Measurements from ENCODE around the gene ZNF19.
"Not testable (repeated sequence)": the region's sequence is repeated elsewhere in the genome, so short reads cannot be mapped to it uniquely, and the experiment has no call there.

ZNF19 gene

DNA sequence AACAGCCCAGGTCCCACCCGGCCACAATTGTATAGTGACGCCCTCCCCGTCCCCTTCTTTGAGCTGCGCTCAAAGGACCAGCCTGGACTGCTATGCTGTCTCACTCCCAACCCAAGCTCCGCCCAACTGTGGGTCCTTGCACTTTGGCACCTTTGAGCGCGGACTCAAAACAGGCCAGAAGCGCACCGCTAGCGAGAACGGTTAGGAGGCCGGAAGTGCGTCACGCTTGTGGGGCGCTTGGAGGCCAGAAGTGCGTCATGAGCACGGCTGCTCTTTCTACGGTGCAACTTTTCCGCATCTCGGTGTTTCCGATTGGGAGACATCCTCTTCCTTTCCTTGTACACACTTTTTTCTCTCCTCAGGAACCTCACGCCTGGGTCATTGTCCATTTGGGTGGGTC is at the start of gene ZNF19:
TSS of gene ZNF19 (minus strand) at position 203 of the 400 bp plus-strand sequence. CDS start 7,210 bp downstream, outside the sequence.
- DNase-seq (ENCODE audit: low read depth), result no peak

DNA sequence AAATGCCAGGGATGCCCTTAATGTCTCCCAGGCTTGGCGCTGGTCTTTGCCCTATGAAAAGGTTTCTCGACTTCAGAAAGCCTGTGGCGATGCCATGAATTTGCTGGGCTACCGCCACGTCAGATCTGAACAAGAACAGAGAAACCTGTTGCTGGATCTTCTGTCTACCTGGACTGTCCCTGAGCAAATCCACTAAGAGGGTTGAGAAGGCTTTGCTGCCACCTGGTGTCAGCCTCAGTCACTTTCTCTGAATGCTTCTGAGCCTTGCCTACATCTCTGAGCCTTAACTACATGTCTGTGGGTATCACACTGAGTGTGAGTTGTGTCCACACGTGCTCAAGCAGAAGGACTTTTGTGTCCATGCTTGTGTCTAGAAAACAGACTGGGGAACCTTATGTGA is 48.5 kb upstream of the ZNF19 start:
- DNase-seq (ENCODE audit: low read depth), result peak; percentile 58

DNA sequence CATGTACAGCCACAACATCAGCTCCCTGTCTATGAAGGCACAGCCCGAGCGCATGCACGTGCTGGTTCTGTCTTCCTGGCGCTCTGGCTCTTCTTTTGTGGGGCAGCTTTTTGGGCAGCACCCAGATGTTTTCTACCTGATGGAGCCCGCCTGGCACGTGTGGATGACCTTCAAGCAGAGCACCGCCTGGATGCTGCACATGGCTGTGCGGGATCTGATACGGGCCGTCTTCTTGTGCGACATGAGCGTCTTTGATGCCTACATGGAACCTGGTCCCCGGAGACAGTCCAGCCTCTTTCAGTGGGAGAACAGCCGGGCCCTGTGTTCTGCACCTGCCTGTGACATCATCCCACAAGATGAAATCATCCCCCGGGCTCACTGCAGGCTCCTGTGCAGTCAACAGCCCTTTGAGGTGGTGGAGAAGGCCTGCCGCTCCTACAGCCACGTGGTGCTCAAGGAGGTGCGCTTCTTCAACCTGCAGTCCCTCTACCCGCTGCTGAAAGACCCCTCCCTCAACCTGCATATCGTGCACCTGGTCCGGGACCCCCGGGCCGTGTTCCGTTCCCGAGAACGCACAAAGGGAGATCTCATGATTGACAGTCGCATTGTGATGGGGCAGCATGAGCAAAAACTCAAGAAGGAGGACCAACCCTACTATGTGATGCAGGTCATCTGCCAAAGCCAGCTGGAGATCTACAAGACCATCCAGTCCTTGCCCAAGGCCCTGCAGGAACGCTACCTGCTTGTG is 47.8 kb upstream of the ZNF19 start:
- DNase-seq (ENCODE audit: low read depth), result no peak

DNA sequence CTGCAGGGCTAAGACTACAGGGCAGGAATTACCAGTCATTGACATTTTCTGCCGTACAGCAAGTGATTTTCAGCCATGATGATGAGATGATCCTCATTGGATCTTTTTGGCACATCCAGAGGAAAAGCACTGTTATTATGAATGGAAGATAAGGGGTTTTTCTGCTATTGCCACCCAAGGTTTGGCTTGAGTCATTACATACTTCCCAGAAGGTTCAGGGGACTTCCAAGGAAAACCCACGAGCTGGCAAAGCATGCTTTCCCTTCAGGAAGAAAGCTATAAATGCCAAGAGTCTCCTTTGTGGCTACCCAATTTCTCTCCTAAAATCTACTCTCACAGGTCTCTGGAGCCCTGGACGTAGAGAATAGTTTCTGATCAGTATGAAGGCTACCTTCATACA is 43.2 kb upstream of the ZNF19 start:
- no peak for DNase-seq (ENCODE audit: low read depth)

DNA sequence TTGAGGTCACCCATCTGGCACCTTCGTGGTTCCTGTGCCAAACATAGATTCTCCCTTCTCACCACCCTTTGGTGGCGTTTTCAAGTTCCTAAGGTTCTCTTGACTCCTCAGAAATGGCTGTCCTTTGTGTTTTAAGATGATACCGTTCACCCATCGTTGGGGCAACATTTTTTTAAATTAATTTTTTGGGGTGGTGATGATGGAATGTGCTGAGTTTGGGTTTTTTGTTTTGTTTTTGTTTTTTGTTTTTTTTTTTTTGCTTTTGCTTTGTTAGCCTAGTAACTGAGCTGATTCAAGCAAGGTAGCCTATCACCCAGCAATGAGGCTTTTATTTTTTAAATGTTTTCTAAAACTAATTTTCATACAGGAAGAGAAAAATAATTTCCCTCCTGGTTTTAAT is 39.7 kb upstream of the ZNF19 start:
- no peak for DNase-seq (ENCODE audit: low read depth)

DNA sequence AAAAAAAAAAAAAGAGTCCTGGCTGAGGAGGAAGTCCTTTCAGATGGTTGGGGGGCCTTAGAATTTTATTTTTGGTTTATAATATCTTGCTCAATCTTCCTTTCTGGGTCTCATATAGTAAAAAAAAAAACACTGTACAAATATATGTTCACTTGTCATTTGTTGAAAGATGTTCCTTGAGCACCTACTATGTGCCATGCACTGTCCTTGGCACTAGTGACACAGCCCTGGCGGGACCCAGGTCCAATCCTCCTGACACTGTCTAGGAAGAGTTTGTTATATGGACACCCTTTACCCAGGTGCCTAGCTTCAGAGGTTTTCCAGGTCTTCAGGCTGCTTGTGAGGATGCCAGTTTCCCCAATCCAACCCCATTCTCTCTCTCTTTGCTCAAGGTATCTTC is 39.1 kb upstream of the ZNF19 start:
- no peak for DNase-seq (ENCODE audit: low read depth)

DNA sequence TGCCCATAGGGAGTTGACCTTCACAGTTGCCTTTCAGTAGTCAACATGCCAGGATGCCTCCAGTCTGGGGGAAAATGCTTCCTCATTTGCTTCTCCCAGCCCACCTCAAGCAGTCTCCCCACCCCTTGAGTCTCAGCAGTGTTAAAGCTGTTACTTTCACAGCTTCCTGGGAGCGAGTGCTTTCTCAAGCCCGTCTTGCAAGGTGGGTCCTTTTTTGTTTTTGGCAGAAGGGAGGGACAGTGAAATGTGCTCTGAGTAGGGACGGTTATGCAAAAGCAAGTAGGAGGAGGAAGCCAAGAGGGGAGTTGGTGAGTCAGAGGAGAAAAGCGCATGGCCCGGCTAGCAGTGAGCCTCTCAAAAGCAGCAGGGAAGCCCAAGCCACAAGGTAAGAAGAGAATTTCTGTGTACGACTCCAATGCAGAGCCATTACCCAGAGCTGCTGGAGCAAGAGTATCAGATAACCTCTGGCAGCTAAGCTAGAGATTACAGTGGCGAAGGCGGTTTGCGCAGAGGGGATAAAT is 37.0 kb upstream of the ZNF19 start, which contains the start of gene CHST4:
TSS of gene CHST4 (plus strand) at position 316 of the 521 bp plus-strand sequence. CDS start 10,252 bp downstream, outside the sequence.
- peak; percentile 75 for DNase-seq (ENCODE audit: low read depth)

DNA sequence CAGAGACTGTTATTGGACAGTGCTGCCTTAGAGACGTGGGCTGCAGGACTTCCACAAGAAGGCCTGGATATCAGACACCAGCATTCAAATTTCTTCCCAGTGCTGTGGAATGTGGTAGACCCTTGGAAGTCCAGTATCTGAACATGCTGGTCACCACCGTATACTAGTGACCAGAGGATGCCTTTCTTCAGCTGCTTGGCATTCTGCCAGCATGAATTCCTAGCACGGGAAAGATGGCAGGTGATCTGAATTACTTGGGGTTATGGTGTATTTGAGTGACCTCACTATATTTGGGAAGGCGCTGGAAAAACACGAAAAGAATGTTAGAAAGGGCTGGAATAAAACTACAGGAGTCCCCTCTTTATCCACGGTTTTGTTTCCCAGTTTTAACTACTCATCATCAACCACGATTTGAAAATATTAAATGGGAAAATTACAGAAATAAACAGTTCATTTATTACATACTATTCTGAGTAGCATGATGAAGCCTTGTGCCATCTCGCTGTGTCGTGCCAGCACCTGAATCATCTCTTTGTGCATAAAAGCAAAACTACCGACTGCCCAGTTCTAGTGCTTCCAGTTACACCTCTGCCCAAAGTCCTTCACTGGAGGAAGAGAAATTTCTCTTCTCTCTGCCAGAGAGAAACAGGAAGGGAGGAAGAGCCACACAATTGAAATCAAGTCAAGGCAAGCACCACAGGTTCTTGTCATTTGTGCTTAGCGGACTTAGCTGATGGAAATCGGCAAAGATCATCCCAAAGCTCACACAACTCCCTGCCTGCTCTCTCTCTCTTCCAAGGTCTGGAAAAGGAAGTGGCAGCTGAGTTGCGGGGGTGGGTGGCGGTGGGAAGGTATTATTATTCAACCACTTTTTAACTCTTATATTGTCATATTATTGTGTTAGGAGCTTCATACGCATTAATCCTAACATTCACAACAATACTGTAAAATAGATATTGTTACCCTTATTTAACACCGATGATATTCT is 35.7 kb upstream of the ZNF19 start:
- DNase-seq (ENCODE audit: low read depth), result no peak

DNA sequence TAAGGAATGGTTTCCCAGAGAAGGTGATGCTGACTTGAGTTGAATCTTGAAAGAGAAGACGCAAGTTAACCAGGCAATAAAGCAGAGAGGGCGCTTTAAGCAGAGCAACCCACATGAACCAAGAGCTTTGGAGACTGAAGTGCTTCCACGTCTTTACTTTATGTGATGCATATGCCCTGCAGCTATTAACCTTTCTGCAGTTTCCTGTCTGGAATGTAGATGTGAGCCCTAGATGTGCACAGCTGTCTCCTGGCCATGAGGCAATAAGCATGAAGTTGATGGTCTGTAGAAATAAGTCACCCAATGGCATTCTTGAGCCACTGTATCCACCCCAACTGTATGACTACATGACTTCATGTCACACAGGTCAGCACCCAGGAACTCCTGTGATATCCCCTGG is 31.4 kb upstream of the ZNF19 start:
- no peak for DNase-seq (ENCODE audit: low read depth)

DNA sequence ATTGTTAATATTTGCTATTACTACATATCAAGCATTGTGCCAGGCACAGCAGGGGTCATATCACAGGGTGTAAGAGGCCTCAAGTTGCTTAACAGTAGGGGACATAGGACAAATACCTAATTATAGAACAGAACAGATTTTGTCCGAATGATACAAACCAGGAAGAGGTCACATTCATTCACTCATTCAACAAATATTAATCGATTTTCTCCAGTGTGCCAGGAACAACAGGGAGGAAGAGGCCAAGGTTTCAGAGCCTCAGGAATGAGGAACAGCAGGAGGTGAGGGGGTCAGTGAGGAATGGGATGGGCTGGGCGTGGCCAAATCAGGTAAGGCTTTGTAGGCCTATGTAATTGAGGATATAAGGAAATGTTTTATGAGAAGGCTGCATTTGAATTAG is 25.9 kb upstream of the ZNF19 start:
- DNase-seq (ENCODE audit: low read depth), result no peak

DNA sequence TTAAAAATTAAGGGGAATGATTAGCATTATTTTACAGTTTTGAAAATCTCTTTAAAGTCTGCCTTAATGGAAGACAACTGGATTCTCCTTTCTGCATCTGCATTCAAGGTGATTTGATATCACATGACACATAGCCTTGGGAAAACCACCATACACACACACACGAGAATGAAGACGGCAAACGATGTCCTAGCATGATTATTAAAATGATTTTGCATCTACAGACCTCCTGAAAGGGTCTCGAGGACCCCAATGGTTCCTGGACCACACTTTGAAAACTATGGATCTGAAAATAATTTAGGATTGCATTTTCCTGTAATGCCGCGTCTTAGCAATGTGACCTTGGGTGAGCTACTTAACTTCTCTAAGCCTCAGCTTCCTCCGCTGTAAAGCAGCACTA is 25.4 kb upstream of the ZNF19 start:
- DNase-seq (ENCODE audit: low read depth), result no peak

DNA sequence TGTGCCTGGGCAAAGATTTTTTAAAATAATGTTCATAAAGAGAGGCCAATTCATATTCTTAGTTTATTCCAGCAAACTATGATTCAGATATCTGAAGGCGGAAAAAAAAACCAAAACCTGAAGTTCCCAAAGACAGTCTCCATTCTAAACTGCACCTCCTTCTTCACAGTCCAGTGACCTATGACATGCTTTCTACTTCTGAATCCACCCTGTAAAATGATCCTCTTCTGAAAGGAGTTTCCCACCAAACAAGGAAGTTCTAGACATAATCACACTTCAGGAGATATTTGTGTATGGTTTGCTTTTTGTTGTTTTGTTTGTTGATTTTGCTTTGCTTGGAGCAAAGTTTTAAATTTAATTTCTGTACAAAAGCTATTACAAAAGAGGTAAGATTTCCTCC is 24.2 kb upstream of the ZNF19 start:
- no peak for DNase-seq (ENCODE audit: low read depth)

DNA sequence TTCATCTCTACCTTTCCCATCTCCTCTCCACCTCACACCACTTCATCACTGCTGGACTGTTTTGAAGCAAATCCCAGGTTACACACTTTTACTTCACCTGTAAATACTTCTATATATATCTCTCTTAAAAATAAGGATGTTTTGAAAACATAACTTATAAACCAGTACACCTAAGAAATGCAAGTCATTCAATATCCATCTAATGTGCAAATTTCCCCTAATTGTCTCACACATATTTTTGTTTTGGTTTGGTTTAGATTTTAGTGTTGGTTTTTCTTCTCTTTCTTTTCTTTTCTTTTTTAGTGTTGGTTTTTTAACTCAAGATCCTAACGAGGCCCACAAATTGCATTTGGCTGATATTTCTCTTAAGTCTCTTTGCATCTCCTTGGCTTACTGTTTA is 17.9 kb upstream of the ZNF19 start:
- DNase-seq (ENCODE audit: low read depth), result no peak

DNA sequence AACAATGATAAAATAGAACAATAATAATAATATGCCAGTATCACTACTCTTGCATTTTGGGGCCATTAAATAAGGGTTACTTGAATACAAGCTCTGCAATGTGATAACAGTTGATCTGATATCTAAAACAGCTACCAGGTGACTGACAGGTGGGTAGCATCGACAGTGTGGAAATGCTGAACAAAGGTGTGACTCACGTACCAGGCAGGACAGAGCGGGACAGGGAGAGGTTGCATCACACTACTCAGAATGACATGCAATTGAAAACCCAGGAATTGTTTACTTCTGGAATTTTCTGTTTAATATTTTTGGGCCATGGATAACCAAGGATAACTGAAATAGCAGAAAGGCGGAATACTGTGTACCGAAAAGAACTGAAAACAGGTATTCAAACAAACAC is 15.8 kb upstream of the ZNF19 start:
- DNase-seq (ENCODE audit: low read depth), result no peak

DNA sequence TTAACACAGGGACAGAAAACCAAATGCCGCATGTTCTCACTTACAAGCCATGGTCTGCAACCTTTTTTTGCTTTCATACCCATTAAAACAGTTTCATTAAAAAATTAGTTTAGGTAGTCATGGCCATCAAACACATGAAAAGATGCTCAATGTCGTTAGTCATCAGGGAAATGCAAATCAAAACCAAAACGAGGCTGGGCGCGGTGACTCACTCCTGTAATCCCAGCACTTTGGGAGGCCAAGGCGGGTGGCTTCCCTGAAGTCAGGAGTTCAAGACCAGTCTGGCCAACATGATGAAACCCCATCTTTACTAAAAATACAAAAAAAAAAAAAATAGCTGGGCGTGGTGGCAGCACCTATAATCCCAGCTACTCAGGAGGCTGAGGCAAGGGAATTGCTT is 14.9 kb upstream of the ZNF19 start:
- DNase-seq (ENCODE audit: low read depth), result not testable (repeated sequence)

DNA sequence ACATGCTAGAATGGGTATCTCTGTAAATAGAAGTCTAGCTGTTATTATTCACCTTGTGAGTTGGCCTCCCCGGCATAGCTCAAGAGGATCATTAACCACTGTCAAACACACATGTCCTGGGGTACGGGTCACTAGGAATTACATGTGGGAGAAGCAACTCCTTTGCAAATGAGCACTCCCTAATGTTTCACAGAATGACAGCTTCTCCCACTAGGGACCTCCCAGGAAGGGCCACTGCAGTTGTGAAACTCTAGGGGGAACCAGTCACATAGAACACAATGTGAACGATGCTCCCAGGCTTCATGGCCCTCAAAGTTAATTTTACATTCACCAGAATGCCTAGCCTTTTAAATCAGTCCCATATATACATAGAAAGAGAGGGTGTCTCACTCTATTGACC is 12.4 kb upstream of the ZNF19 start:
- DNase-seq (ENCODE audit: low read depth), result no peak

DNA sequence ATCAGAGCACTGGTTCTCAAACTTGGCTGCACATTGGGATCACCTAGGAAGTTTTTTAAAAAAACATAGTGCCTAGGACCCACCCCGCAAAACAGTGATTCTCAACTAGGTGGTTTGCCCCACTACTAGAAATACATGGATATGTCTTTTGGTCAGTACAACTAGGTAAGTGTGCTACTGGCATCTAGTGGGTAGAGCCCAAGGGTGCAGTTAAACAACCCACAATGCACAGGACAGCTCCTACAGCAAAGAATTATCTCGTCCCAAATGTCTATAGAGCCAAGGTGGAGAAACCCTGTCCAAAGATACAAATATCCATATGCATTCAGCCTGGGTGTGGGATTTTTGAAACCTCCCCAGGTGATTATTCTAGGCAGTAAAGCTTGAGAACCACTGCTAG is 11.8 kb upstream of the ZNF19 start:
- DNase-seq (ENCODE audit: low read depth), result no peak

DNA sequence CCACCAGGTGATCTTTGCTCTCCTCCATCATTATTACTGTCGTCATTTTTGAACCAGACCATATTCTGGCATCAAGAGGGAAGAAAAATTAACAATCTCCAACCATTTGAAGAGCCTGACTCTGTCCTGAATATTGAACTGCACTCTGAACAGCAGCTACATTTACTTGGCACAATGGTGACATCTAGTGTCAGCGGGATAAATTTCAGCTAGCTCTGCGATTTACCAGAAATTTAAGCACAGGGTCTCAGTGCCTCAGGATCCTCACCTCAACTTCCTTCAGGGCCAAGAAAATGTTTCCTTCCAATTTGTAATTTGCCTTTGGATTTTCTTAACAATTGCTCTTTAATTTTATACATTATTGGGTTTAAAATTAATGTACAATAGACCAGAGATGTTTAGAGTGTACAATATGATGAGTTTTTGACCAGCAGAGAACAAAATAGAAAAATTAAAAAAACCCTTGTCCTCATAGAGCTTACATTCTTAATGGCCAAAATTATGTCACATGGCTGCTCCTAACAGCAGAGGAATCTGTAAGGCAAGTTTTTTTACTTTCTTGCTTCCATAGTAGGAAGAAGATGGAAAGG is 10.7 kb upstream of the ZNF19 start:
- DNase-seq (ENCODE audit: low read depth), result peak; percentile 62

DNA sequence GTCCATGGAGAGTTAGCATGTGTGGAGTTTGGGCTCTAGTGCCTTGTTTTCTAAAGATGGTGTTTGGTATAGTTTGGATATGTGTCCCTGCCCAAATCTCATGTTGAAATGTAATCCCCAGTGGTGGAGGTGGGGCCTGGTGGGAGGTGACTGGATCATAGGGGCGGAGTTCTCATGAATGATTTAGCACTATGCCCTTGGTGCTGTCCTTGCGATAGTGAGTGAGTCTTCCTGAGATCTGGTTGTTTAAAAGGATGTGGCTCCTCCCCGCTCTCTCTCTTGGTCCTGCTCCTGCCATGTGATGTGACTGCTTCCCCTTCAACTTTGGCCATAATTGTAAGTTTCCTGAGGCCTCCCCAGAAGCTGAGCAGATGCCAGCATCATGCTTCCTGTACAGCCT is 8.9 kb upstream of the ZNF19 start:
- no peak for DNase-seq (ENCODE audit: low read depth)

DNA sequence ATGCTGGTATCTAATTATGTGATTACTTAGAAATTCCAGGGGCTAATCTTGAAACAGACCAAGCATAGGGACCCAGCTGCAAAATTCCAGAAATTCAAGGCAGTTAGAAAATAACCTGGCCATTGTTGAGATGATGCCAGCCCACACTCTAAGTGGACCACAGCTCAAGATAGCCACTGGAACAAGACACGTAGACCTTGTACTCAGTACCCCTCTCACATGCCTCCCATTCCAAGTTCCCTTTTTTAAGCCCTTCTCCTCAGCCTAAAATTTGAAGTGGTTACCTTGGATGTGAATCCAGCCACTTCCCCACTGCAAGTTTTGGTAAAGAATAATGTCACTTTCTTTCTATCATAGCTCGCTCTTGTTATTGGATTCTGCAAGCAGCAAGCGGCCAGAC is 4.1 kb upstream of the ZNF19 start:
- no peak for DNase-seq (ENCODE audit: low read depth)

DNA sequence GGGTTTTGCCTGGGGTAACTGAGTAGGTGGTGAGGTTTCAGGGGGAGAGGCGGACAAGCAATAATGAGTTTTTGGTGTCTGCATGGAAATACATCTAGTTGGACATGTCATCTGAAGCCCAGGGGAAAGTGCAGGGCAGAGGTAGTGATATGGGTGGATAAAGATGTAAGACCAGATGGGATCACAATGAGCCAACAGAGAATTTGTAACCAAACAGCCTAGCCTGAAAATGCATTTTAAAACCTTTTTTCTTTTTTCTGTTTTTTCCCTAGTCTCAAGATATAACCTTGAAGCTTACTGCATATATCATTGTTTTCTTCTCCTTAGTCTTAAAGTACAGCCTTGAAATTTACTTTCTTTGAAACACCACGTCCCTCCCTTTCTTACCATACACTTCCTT is 3.7 kb upstream of the ZNF19 start:
- DNase-seq (ENCODE audit: low read depth), result no peak

DNA sequence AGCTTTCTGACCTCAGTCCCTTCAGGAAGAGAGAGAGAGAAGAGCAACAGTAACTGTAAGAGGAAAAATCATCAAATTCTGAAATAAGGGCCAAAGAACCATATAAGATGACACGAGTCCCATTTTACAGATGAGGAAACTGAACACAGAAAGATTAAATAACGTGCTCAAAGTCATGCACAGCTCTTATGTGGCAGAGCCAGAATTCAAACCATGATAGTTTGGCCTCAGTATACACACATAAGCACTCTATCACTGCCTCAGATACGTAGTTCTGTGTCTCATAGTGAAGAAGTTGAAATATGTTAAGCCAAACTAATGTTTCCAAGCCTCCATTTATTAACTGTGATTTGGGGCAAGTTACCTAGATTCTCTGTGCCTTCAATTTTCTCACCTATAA is 1.9 kb upstream of the ZNF19 start:
- DNase-seq (ENCODE audit: low read depth), result no peak

DNA sequence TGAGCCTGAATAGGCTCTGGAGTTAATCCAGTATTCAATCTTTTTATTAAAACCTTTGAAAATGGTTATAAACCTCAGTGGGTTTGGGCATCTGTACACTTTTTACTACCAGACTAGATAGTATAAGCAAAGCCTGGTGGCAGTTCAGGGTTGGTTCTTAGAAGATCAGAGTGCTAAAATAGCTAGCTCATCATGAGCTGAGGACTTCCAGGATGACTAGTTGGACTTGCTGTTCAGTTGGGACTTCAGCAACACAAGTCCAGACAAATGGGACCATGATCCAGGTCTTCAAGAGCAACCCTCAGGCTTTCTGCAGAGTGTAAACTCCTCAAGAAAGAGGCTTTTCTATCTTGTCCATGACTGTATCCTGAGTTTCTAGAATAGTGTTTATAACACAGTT is 1.2 kb upstream of the ZNF19 start:
- DNase-seq (ENCODE audit: low read depth), result no peak

Data from iris pigment epithelial cell (primary cell).